ENCODE measurements around the gene AKR1C1. TPM values are rescaled to one million over a fixed set of nuclear protein-coding genes. Genes with fewer than 3 reads are reported as not detected.
"Not testable (repeated sequence)": the region's sequence is repeated elsewhere in the genome, so short reads cannot be mapped to it uniquely, and the experiment has no call there.

The AKR1C1 gene
- total and polyA plus RNA-seq, 2 of the 13 experiments (the other 11 are each of a cell fraction or from before 2014, with no cell fraction given), result 948 to 2,238 TPM

DNA sequence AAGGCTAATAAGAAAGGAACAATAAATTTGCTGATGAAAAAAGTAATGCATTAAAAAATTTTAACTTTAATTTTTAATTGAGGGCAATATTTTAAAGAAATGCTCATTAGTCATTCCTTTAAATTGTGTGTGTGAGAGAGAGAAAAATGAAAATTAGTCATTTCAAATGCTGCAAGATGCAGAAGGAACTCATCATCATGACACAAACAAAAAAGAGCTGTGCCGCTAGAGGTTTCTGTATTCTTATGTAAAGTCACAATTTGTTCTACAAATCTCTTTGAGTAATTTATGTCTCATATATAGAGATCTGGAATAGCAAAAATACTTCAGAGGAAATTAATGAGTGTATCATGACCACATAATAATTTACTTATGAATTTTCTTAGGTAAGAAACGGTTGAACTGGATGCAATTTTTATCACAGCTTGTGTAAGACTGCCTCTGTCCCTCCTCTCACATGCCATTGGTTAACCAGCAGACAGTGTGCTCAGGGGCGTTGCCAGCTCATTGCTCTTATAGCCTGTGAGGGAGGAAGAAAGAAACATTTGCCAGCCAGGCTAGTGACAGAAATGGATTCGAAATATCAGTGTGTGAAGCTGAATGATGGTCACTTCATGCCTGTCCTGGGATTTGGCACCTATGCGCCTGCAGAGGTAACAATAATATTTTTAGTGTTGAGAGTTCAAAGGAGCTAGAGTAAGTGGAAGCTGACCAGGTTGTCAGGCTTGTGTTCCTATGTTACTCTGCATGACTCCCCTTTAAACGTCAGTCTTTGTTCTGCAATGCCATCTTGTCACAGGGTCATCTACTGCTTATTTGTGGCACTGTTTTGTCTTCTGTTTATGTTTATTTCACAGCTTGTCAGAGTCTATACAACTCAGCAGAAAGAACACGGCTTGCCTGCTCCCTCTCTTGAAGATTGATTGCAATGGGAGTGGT is at the start of gene AKR1C1 (continued):
- TF ChIP-seq, protein P1, sequence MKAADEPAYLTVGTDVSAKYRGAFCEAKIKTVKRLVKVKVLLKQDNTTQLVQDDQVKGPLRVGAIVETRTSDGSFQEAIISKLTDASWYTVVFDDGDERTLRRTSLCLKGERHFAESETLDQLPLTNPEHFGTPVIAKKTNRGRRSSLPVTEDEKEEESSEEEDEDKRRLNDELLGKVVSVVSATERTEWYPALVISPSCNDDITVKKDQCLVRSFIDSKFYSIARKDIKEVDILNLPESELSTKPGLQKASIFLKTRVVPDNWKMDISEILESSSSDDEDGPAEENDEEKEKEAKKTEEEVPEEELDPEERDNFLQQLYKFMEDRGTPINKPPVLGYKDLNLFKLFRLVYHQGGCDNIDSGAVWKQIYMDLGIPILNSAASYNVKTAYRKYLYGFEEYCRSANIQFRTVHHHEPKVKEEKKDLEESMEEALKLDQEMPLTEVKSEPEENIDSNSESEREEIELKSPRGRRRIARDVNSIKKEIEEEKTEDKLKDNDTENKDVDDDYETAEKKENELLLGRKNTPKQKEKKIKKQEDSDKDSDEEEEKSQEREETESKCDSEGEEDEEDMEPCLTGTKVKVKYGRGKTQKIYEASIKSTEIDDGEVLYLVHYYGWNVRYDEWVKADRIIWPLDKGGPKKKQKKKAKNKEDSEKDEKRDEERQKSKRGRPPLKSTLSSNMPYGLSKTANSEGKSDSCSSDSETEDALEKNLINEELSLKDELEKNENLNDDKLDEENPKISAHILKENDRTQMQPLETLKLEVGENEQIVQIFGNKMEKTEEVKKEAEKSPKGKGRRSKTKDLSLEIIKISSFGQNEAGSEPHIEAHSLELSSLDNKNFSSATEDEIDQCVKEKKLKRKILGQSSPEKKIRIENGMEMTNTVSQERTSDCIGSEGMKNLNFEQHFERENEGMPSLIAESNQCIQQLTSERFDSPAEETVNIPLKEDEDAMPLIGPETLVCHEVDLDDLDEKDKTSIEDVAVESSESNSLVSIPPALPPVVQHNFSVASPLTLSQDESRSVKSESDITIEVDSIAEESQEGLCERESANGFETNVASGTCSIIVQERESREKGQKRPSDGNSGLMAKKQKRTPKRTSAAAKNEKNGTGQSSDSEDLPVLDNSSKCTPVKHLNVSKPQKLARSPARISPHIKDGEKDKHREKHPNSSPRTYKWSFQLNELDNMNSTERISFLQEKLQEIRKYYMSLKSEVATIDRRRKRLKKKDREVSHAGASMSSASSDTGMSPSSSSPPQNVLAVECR (CRISPR knock-in tag; IDR thresholded peaks at IDR 0.05; ENCODE audit: borderline replicate concordance), result peak; percentile 43; the same call in 1 of the 2 replicates
- TF ChIP-seq GTF2F1 (IDR thresholded peaks at IDR 0.05; ENCODE audit: low read length), result peak; percentile 75; the same call in 1 of the 2 replicates
- TF ChIP-seq, protein P2, sequence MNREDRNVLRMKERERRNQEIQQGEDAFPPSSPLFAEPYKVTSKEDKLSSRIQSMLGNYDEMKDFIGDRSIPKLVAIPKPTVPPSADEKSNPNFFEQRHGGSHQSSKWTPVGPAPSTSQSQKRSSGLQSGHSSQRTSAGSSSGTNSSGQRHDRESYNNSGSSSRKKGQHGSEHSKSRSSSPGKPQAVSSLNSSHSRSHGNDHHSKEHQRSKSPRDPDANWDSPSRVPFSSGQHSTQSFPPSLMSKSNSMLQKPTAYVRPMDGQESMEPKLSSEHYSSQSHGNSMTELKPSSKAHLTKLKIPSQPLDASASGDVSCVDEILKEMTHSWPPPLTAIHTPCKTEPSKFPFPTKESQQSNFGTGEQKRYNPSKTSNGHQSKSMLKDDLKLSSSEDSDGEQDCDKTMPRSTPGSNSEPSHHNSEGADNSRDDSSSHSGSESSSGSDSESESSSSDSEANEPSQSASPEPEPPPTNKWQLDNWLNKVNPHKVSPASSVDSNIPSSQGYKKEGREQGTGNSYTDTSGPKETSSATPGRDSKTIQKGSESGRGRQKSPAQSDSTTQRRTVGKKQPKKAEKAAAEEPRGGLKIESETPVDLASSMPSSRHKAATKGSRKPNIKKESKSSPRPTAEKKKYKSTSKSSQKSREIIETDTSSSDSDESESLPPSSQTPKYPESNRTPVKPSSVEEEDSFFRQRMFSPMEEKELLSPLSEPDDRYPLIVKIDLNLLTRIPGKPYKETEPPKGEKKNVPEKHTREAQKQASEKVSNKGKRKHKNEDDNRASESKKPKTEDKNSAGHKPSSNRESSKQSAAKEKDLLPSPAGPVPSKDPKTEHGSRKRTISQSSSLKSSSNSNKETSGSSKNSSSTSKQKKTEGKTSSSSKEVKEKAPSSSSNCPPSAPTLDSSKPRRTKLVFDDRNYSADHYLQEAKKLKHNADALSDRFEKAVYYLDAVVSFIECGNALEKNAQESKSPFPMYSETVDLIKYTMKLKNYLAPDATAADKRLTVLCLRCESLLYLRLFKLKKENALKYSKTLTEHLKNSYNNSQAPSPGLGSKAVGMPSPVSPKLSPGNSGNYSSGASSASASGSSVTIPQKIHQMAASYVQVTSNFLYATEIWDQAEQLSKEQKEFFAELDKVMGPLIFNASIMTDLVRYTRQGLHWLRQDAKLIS (CRISPR knock-in tag; IDR thresholded peaks at IDR 0.05), result peak; percentile 100
- TF ChIP-seq PAF1 (CRISPR knock-in tag; IDR thresholded peaks at IDR 0.05), result peak; percentile 84; the same call in 1 of the 2 replicates
- not testable (repeated sequence) for TF ChIP-seq SP1 (IDR thresholded peaks at IDR 0.05); CREM (CRISPR knock-in tag; IDR thresholded peaks at IDR 0.05)
- peak; percentile 53 for TF ChIP-seq SP1 (CRISPR knock-in tag; IDR thresholded peaks at IDR 0.05)
- TF ChIP-seq, protein P3, sequence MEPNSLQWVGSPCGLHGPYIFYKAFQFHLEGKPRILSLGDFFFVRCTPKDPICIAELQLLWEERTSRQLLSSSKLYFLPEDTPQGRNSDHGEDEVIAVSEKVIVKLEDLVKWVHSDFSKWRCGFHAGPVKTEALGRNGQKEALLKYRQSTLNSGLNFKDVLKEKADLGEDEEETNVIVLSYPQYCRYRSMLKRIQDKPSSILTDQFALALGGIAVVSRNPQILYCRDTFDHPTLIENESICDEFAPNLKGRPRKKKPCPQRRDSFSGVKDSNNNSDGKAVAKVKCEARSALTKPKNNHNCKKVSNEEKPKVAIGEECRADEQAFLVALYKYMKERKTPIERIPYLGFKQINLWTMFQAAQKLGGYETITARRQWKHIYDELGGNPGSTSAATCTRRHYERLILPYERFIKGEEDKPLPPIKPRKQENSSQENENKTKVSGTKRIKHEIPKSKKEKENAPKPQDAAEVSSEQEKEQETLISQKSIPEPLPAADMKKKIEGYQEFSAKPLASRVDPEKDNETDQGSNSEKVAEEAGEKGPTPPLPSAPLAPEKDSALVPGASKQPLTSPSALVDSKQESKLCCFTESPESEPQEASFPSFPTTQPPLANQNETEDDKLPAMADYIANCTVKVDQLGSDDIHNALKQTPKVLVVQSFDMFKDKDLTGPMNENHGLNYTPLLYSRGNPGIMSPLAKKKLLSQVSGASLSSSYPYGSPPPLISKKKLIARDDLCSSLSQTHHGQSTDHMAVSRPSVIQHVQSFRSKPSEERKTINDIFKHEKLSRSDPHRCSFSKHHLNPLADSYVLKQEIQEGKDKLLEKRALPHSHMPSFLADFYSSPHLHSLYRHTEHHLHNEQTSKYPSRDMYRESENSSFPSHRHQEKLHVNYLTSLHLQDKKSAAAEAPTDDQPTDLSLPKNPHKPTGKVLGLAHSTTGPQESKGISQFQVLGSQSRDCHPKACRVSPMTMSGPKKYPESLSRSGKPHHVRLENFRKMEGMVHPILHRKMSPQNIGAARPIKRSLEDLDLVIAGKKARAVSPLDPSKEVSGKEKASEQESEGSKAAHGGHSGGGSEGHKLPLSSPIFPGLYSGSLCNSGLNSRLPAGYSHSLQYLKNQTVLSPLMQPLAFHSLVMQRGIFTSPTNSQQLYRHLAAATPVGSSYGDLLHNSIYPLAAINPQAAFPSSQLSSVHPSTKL (CRISPR knock-in tag; IDR thresholded peaks at IDR 0.05), result peak; percentile 49
- peak; percentile 81 for TF ChIP-seq ELF3 (CRISPR knock-in tag; IDR thresholded peaks at IDR 0.05)
- 0 out of 2 replicates have a peak, but pooled peaks have one; percentile 24 for TF ChIP-seq ZNF335 (CRISPR knock-in tag; IDR thresholded peaks at IDR 0.05)
- peak; percentile 63 for TF ChIP-seq NFYB (CRISPR knock-in tag; IDR thresholded peaks at IDR 0.05)
- TF ChIP-seq, protein P4, sequence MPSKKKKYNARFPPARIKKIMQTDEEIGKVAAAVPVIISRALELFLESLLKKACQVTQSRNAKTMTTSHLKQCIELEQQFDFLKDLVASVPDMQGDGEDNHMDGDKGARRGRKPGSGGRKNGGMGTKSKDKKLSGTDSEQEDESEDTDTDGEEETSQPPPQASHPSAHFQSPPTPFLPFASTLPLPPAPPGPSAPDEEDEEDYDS (CRISPR knock-in tag; IDR thresholded peaks at IDR 0.05), result peak; percentile 99
- TF ChIP-seq CREM (IDR thresholded peaks at IDR 0.05), result 0 out of 2 replicates have a peak, but pooled peaks have one; percentile 21
- peak; percentile 45; the same call in 1 of the 2 replicates for TF ChIP-seq GATAD1 (CRISPR knock-in tag; IDR thresholded peaks at IDR 0.05)
- peak; percentile 73 for TF ChIP-seq MED1 (CRISPR knock-in tag; IDR thresholded peaks at IDR 0.05)

Data from HepG2 (cell line).